Ramos (cell line): ENCODE results near the gene CDH12.
"Not testable (repeated sequence)": the region's sequence is repeated elsewhere in the genome, so short reads cannot be mapped to it uniquely, and the experiment has no call there.

Experiments used
- in situ Hi-C: fragments of 300-500 bp; cut with MboI; formaldehyde crosslinking; loops from one replicate; pipeline ENCODE4 v1.14.3; 2022; ENCODE audit warnings: low sequenced_read_pairs; ENCODE audit not compliant: unreplicated experiment

CDH12 gene

GRCh38 chr5:22344000-22344399 is 509.1 kb downstream of the CDH12 start:
- in situ Hi-C loops: no loop called here

GRCh38 chr5:22341406-22341805 is 511.7 kb downstream of the CDH12 start:
- in situ Hi-C loops: no loop called here

- in situ Hi-C loops: not testable (repeated sequence)
Observed at GRCh38 chr5:22332949-22333348, 520.2 kb downstream of the CDH12 start.

GRCh38 chr5:22329683-22330082 is 523.5 kb downstream of the CDH12 start:
- in situ Hi-C loops: no loop called here

- in situ Hi-C loops: no loop called here
Observed at GRCh38 chr5:22319798-22320197, 533.3 kb downstream of the CDH12 start.

GRCh38 chr5:22316294-22316693 is 536.9 kb downstream of the CDH12 start:
- in situ Hi-C loops: no loop called here

GRCh38 chr5:22315052-22315451 is 538.1 kb downstream of the CDH12 start:
- in situ Hi-C loops: not testable (repeated sequence)

- in situ Hi-C loops: no loop called here
Observed at GRCh38 chr5:22314548-22314947, 538.6 kb downstream of the CDH12 start.

- in situ Hi-C loops: no loop called here
Observed at GRCh38 chr5:22306011-22306410, 547.1 kb downstream of the CDH12 start.

GRCh38 chr5:22295832-22296231 is 557.3 kb downstream of the CDH12 start:
- in situ Hi-C loops: no loop called here

- in situ Hi-C loops: no loop called here
Observed at GRCh38 chr5:22293147-22293546, 560.0 kb downstream of the CDH12 start.

GRCh38 chr5:22278164-22278563 is 575.0 kb downstream of the CDH12 start:
- in situ Hi-C loops: no loop called here

GRCh38 chr5:22277006-22277405 is 576.1 kb downstream of the CDH12 start:
- in situ Hi-C loops: no loop called here

GRCh38 chr5:22265855-22266254 is 587.3 kb downstream of the CDH12 start:
- in situ Hi-C loops: not testable (repeated sequence)

GRCh38 chr5:22258139-22258538 is 595.0 kb downstream of the CDH12 start:
- in situ Hi-C loops: no loop called here

GRCh38 chr5:22250528-22250927 is 602.6 kb downstream of the CDH12 start:
- in situ Hi-C loops: no loop called here

GRCh38 chr5:22249209-22249729 is 603.9 kb downstream of the CDH12 start:
- in situ Hi-C loops: no loop called here

- in situ Hi-C loops: no loop called here
Observed at GRCh38 chr5:22245770-22246169, 607.4 kb downstream of the CDH12 start.

- in situ Hi-C loops: no loop called here
Observed at GRCh38 chr5:22242532-22242931, 610.6 kb downstream of the CDH12 start.

- in situ Hi-C loops: no loop called here
Observed at GRCh38 chr5:22238047-22238446, 615.1 kb downstream of the CDH12 start.

GRCh38 chr5:22226423-22226822 is 626.7 kb downstream of the CDH12 start:
- in situ Hi-C loops: no loop called here

- in situ Hi-C loops: no loop called here
Observed at GRCh38 chr5:22223079-22223478, 630.1 kb downstream of the CDH12 start.
